GM23248 (cell line): ENCODE measurements around the gene CLCN3.

Experiments used
- EZH2 ChIP-seq: fragments of 200-600 bp; sonication (generic); IDR thresholded peaks from 2 replicates; pipeline ENCODE4 v1.6.1; 2018; ENCODE audit warnings: antibody characterized with exemption, mild to moderate bottlenecking; ENCODE audit not compliant: insufficient read depth, poor library complexity, severe bottlenecking
- EZH2phosphoT487 ChIP-seq: fragments of 200-600 bp; sonication (generic); IDR thresholded peaks from 2 replicates; pipeline ENCODE4 v1.6.1; 2018; ENCODE audit warnings: antibody characterized with exemption, moderate library complexity, mild to moderate bottlenecking, low read depth; ENCODE audit not compliant: insufficient read depth

- TF ChIP-seq EZH2 (no peak), EZH2phosphoT487 (no peak)
These were observed 6.2 kb downstream of the CLCN3 start for GRCh38 chr4:169626331-169627282.
